Sigmoid colon (tissue), 7 donors: ENCODE data around the gene USP31. TPM values are rescaled to one million over a fixed set of nuclear protein-coding genes. Genes with fewer than 3 reads are reported as not detected.

ENCODE experiments used
- DNase-seq: peaks from one replicate; pipeline ENCODE4 v3.0.0-alpha.2; 2019
- H3K27ac ChIP-seq, 4 donors: fragments of 200-600 bp; sonication (generic); one replicate each; pipeline ENCODE4 v1.5.1; 2016 to 2019; ENCODE audit warnings: mild to moderate bottlenecking in 1 of 4
- H3K27me3 ChIP-seq, 3 donors: fragments of 200-600 bp; sonication (generic); one replicate each; pipeline ENCODE4 v1.5.1; 2019; ENCODE audit warnings: mild to moderate bottlenecking in 1 of 3
- H3K36me3 ChIP-seq, 4 donors: fragments of 200-600 bp; sonication (generic); one replicate each; pipeline ENCODE4 v1.5.1; 2016 to 2019
- H3K4me1 ChIP-seq, 4 donors: fragments of 200-600 bp; sonication (generic); one replicate each; pipeline ENCODE4 v1.5.1; 2017 to 2019
- H3K4me3 ChIP-seq, 4 donors: fragments of 200-600 bp; sonication (generic); one replicate each; pipeline ENCODE4 v1.5.1; 2017 to 2019; ENCODE audit warnings: mild to moderate bottlenecking in 2 of 4, moderate library complexity in 1 of 4
- H3K9me3 ChIP-seq, 4 donors: fragments of 200-600 bp in 3 of 4; sonication (generic) in 3 of 4; one replicate each; pipeline versions ENCODE4 v1.5.1 to v1.6.1; 2013 to 2019
- CTCF ChIP-seq, 4 experiments: fragments of 450-650 bp in 3 of 4; fragments of 200-600 bp in 1 of 4; IDR thresholded peaks; one replicate each; pipeline ENCODE4 v1.5.1; 2016 to 2019; ENCODE audit warnings: antibody characterized with exemption in 4 of 4, mild to moderate bottlenecking in 3 of 4, moderate library complexity in 2 of 4
- EP300 ChIP-seq, 4 donors: sonication (generic); formaldehyde crosslinking; IDR thresholded peaks; one replicate each; pipeline ENCODE4 v1.6.1; 2017; ENCODE audit warnings: antibody characterized with exemption in 4 of 4
- POLR2A ChIP-seq, 2 donors: fragments of 450-650 bp; IDR thresholded peaks; one replicate each; pipeline ENCODE4 v1.6.1; 2016; ENCODE audit warnings: antibody characterized with exemption in 2 of 2, mild to moderate bottlenecking in 2 of 2, moderate library complexity in 2 of 2
- POLR2AphosphoS5 ChIP-seq, 4 donors: sonication (generic); formaldehyde crosslinking; IDR thresholded peaks; one replicate each; pipeline ENCODE4 v1.6.1; 2017; ENCODE audit warnings: antibody characterized with exemption in 4 of 4
- WGBS, 2 donors: extraction: QIAGEN DNeasy Blood & Tissue Kit; methylation state at CpG; one replicate each; pipeline ENCODE4 v1.1.7; 2013; 5-methylcytosine and 5-hydroxymethylcytosine counted together
- intact Hi-C: fragments of 100-400 bp; cut with DNase I; formaldehyde crosslinking; loops from one replicate; pipeline ENCODE4 v1.15.1; 2023
- polyA plus RNA-seq, 3 donors: library from polyadenylated mRNA; stranded (reverse); fragments of 200-250 nt; gene quantifications; one replicate each; pipeline ENCODE4 v1.2.3, GENCODE V29; 2013
- total RNA-seq, 4 donors: library from RNA; depleted of rRNA; stranded (reverse); fragments of >200 nt; gene quantifications; one replicate each; pipeline ENCODE4 v1.1.0, GENCODE V29; 2016
- donor health status: healthy with polysubstance abuse.
- donor health status: Bipolar disorder and iron deficiency.
- donor health status: healthy.

Gene USP31
- total and polyA plus RNA-seq, 7 donors: 0.60 to 21.0 (median 12.7) TPM

GRCh38 chr16:23148166-23148512 is 1.1 kb downstream of the USP31 start:
- peak overlapping the region; percentile 53 to 82 (median 81) for H3K4me3 ChIP-seq
- no peaks in the 10 kb centered on the region for H3K9me3 ChIP-seq
- H3K4me1 ChIP-seq: peaks cover 0 to 57% (median 44%) of the 10 kb centered on the region in 4 donors
- TF ChIP-seq POLR2A (IDR thresholded peaks at IDR 0.05) (no peak), POLR2AphosphoS5 (IDR thresholded peaks at IDR 0.05) (no peak), EP300 (IDR thresholded peaks at IDR 0.05) (no peak), CTCF (IDR thresholded peaks at IDR 0.05) (no peak)
- H3K27ac ChIP-seq: peak overlapping the region; percentile 86 to 93 (median 90)
- H3K27me3 ChIP-seq: no peaks in the 10 kb centered on the region
- intact Hi-C loops: loop anchor here (2.0 kb wide), 2 partner anchors 19 to 77 kb away; no protein-coding TSS in a partner anchor
- 32 to 55% methylated on average over 7 of the region's 7 CpGs for WGBS, 2 donors
- no peaks in the 10 kb centered on the region for H3K36me3 ChIP-seq
- no peak for DNase-seq

- TF ChIP-seq POLR2AphosphoS5 (IDR thresholded peaks at IDR 0.05) (no peak), CTCF (IDR thresholded peaks at IDR 0.05) (no peak), EP300 (IDR thresholded peaks at IDR 0.05) (no peak), POLR2A (IDR thresholded peaks at IDR 0.05) (no peak)
- 87 to 94% methylated on average over 4 of the region's 4 CpGs for WGBS, 2 donors
- Histone ChIP-seq H3K4me3 (peak overlapping the region; percentile 53 to 82 (median 81)), H3K36me3 (no peaks in the 10 kb centered on the region), H3K9me3 (no peaks in the 10 kb centered on the region), H3K27ac (peak overlapping the region; percentile 86 to 93 (median 90)), H3K4me1 (peaks cover 0 to 62% (median 49%) of the 10 kb centered on the region in 4 donors), H3K27me3 (no peaks in the 10 kb centered on the region)
- DNase-seq: no peak
- intact Hi-C loops: loop anchor here (2.0 kb wide), 2 partner anchors 19 to 77 kb away; no protein-coding TSS in a partner anchor
Measured at GRCh38 chr16:23147666-23148065, 1.6 kb downstream of the USP31 start.

- no peaks in the 10 kb centered on the region for H3K9me3 ChIP-seq
- intact Hi-C loops: no loop called here
- peak overlapping the region; percentile 86 to 93 (median 90) for H3K27ac ChIP-seq
- TF ChIP-seq EP300 (IDR thresholded peaks at IDR 0.05) (no peak), POLR2AphosphoS5 (IDR thresholded peaks at IDR 0.05) (no peak), CTCF (IDR thresholded peaks at IDR 0.05) (no peak), POLR2A (IDR thresholded peaks at IDR 0.05) (no peak)
- H3K4me1 ChIP-seq: peaks cover 0 to 68% (median 55%) of the 10 kb centered on the region in 4 donors
- H3K36me3 ChIP-seq: no peaks in the 10 kb centered on the region
- DNase-seq: no peak
- H3K27me3 ChIP-seq: no peaks in the 10 kb centered on the region
- 87 to 89% methylated on average over 17 of the region's 17 CpGs for WGBS, 2 donors
- peak overlapping the region in 2 of 4 donors; percentile 81 to 82 for H3K4me3 ChIP-seq
Measured at GRCh38 chr16:23146877-23147601, 2.2 kb downstream of the USP31 start.

GRCh38 chr16:23145608-23146007 is 3.6 kb downstream of the USP31 start:
- Histone ChIP-seq H3K36me3 (no peaks in the 10 kb centered on the region), H3K27ac (peak overlapping the region in 2 of 4 donors; percentile 47 to 86), H3K4me3 (no peak overlapping the region), H3K9me3 (no peaks in the 10 kb centered on the region), H3K27me3 (no peaks in the 10 kb centered on the region), H3K4me1 (peaks cover 0 to 82% (median 68%) of the 10 kb centered on the region in 4 donors)
- 69 to 70% methylated on average over 3 of the region's 3 CpGs for WGBS, 2 donors
- no peak for TF ChIP-seq POLR2AphosphoS5 (IDR thresholded peaks at IDR 0.05)
- no peak for TF ChIP-seq POLR2A (IDR thresholded peaks at IDR 0.05)
- no peak for TF ChIP-seq EP300 (IDR thresholded peaks at IDR 0.05)
- no peak for TF ChIP-seq CTCF (IDR thresholded peaks at IDR 0.05)
- no peak for DNase-seq
- intact Hi-C loops: no loop called here
